Stimulated activated CD4-positive, alpha-beta T cell treated with anti-CD3 and anti-CD28 coated beads, Interleukin-12 subunit alpha, Interleukin-12 subunit beta, amount 100 ng/mL, for 4 hours (primary cell): Measurements from ENCODE around the gene CCDC6.
"Not testable (repeated sequence)": the region's sequence is repeated elsewhere in the genome, so short reads cannot be mapped to it uniquely, and the experiment has no call there.

ENCODE experiments used
- DNase-seq: peaks from one replicate; pipeline ENCODE4 v3.0.0-alpha.2; 2020

Gene CCDC6

DNA sequence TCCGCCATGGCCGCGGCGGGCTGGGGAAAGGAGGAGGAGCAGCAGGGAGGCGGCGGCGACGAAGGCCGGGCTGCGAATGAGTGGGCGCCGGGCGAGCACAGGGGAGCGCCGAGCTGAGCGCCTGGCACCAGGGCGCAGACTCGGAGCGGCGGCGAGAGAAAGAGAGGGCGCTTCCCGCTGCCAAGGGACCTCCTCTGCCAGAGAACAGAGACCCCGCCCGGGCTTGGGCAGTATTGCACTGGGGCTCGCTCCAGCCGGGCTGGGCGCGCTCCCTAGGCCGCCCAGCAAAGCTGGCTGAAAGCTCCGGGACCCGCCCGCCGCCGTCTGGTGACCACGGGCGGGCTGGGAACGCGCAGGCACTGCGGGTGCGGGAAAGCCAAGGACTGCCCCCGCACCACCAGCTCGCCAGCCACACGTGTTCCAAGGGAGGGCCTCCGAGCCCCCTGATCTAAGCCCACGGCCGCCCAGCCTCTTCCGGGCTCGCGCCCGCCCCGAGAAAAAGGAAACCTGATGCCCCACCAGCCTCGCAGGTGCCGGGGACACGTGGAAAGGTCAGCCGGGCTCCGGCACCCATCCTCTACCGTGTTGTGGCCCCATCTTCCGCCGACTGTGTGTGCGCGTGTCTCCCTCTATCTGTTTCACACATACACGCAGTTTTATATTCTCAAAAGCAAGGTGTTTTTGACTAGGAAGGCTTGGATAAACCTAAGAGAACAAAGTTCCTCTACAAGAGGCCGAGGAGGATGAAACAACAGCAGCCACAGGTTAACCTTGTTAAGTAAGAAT is at the start of gene CCDC6:
CCDC6 (minus strand) TSS at position 140 of the 786 bp plus-strand sequence; CDS start at position 8, 132 bp downstream.
- peak; percentile 91 for DNase-seq

DNA sequence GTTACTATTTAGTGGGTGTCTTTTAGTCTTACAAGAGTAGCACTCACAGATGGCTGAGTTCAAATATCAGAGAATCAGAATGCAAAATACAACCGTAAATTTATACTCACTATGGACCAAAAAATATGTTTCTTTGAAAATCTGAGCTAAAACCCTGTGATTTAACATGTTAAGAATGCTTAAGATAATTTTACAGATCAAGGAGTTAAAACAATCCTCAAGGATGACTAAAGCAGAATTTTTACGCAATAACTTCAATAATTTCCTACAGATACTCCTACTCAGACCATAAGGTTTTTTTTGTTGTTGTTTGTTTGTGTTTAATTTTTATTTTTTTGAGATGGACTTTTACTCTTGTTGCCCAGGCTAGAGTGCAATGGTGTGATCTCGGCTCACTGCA is 47.9 kb upstream of the CCDC6 start:
- DNase-seq: no peak

DNA sequence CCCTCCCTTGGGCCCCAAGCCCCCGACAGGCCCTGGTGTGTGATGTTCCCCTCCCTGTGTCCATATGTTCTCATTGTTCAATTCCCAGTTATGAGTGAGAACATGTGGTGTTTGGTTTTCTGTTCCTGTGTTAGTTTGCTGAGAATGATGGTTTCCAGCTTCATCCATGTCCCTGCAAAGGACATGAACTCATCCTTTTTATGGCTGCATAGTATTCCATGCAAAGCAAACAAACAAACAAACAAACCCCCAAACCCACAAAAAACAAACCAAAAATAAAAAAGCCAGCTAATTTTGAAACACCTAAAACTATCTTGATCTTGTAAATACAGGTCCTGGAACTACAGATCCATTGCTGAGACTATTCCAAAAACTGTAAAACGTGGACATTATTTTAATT is 47.4 kb upstream of the CCDC6 start:
- DNase-seq: not testable (repeated sequence)

DNA sequence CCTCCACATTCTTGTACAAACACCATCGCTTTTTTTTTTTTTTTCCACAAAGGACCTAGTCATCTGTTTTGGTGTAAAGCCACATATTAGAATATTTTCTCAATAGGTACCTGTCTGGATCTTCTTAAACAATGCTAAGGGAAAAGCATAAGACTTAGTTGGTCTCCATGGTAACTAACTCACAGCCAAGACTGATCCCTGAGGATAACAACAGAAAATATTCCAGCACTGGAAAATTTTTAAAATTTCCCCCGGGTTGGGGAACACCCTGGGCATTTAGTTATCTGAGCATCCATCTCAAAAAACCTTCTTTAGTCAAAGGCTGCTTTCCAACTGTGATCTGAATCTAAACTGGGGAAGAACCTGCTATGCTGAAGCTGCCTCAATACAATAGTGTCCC is 43.7 kb upstream of the CCDC6 start:
- no peak for DNase-seq

DNA sequence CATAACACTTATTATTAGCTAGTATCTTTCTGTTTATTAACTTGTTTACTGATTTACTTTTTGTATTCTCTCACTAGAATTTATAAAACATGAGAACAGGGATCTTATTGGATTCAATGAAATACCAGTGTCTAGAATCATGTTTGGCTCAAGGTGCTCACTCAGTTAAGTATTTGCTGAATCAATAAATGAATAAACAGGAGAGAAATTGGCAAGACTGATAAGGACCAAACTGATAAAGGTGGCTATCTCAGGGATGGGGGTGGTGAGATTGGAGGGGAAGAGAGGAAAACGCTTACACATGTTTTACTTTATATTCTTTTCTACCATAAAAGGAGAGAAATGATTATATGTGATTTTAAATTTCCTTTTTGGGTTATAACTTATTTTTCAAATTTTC is 43.3 kb upstream of the CCDC6 start:
- no peak for DNase-seq

DNA sequence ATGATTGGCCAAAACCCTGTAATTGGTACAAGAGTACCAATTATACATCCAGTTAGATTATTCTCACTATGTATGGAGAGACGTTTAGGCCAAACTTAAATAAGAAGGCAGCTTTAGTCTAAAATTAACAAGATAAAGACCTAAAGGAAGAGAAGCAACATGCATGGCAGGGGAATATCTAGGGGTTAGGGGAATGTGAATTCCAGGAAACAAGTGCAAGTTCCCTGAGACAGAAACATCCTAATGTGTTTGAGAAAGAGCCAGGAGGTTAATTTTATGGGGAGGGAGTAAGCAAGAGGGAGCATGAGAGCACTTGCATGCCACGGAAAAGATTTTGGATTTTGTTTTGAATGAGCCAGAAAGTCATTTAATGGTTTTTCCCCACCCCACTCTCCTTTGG is 39.6 kb upstream of the CCDC6 start:
- no peak for DNase-seq

DNA sequence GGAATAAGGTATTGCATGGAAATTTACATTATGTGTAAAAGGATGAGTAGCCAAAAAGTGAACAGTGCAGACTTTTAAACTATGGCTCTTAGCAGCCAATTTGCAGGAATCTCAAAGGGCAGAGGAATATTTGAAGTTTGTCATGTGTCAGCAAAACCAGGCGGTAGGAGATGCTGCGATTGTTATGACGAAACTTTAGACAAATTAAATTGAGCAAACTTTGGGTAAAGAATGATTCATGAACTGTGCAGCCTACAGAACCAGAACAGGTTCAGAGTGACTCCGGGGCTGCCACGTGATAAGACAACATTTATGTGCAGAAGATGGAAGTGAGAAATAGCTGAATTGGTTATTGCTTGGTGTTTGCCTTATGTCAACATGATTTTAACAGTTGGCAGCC is 39.2 kb upstream of the CCDC6 start:
- no peak for DNase-seq

DNA sequence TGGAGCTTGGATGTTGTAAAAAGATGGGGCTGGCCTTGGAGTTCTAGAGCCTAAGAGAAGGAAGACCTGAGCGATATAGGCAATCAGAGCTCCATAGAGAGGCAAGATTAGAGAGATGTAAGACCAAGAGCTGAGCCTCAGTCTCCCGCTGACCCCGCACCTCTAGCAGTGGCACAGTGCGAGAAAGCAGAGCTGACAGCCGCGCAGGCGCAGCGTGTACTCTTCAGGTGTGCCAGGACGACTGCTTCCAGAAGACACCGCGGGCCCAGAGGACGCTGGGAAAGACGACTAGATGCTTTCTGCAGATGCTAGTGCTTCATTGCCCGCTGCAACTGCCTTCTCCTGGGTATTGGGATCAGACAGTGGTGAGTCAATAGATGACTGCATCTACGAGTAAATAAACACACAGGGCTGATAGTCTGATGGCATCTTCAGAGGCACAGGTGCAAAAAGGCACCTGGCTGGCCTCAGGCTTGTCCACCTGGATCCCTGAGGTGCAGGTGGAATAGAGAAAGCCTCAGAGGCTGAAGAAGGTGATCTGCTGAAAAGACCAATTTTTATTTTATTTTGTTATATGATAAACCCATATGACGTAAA is 38.1 kb upstream of the CCDC6 start:
- DNase-seq: no peak

DNA sequence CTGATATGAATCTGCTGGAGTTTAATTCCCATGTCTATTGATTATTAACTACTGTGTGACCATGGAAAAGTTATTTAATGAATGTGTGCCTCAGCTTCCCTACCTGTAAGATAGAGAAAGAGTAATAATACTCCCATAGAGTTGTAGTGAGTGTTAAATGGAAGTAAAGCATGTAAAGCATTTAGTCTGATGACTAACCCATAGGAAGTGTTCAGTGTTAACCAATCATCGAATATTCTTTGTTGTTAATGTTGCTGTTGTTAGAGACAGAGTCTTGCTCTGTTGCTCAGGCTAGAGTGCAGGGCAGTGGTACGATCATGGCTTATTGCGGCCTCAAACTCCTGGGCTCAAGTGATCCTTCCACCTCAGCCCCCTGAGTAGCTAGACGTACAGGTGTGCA is 36.2 kb upstream of the CCDC6 start:
- DNase-seq: no peak

DNA sequence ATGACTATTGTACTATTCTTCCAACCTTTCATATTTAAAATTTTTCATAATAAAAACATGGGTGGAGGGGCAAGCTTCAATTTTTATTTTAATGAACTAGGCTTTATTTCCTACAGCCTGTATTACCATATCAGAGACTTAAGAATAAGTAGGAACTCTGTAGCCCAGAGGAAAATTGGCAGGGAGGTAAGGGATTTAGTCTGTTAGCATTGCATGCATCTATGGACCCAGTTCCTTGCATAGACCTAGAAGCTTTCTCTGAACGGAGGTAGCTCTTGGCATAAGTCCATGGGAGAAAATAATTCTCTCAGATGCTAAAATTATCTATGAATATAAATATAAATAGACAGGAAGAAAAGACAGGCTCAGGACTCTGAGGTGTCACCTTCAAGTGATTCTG is 31.4 kb upstream of the CCDC6 start:
- DNase-seq: no peak

DNA sequence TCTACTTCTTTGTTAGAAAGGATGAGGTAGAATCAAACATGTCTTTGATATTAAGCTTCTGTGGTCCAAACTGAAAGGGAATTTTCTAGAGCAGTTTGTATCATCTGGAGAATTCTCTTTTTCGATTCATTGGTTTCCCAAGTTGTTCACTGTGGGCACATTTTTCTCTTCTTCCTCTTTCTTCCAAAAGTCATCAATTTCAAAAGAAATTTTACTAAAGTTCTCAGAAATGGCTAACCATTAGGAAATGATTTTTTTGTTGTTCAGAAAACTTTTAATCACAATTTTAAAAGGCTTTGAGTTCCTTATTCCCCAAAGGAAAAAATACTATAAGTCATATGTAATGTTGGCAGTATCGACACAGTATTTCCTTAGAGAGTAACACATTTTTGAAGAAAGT is 28.3 kb upstream of the CCDC6 start:
- no peak for DNase-seq

DNA sequence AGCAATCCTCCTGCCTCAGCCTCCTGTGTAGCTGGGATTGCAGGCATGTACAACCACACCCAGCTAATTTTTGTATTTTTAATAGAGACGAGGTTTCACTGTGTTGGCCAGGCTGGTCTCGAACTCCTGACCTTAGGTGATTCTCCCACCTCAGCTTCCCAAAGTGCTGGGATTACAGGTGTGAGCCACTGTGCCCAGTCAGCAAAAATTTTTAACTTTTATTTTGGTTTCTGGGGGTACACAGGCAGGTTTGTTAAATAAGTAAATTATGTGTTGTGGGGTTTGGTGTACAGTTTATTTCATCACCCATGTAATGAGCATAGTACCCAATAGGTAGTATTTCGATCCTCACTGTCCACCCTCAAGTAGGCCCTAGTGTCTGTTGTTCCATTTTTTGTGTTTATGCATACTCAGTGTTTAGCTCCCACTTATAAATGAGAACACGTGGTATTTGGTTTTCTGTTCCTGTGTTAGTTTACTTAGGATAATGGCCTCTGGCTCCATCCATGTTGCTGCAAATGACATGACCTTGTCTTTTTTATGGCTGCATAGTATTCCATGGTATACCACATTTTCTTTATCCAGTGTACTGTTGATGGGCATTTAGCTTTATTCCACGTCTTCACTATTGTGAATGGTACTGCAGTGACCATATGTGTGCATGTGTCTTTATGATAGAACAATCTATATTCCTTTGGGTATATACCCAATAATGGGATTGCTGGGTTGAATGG is 24.6 kb upstream of the CCDC6 start:
- not testable (repeated sequence) for DNase-seq

DNA sequence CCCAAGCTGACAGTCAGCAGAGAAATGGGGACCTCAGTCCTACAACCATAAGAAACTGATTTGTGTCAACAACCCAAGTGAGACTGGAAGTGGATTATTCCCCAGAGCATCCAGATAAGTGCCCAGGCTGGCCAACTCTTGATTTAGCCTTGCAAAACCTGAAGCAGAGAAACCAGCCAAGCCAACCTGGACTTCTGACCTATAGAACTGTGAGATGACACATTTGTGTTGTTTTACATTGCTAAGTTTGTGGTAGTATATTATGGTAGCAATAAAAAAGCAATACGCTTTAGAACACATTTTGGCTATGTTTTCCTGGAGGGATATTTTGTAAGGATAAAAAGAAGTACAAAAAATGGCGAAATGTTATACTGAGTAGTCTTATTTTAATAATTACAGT is 19.7 kb upstream of the CCDC6 start:
- DNase-seq: no peak

DNA sequence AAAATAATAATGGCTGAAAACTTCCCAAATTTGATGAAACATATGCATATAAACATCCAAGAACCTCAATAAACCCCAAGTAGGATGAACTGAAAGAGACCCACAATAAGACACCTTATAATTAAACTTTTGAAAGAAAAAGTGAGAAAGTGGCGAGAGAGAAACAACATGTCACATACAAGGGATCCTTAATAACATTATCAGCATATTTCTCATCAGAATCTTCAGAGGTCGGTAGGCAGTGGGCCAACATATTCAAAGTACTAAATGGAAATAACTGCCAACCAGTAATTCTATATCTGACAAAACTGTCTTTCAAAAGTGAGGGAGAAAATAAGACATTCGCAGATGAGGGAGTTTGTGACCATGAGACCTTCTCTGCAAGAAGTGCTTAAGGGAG is 16.6 kb upstream of the CCDC6 start:
- no peak for DNase-seq

DNA sequence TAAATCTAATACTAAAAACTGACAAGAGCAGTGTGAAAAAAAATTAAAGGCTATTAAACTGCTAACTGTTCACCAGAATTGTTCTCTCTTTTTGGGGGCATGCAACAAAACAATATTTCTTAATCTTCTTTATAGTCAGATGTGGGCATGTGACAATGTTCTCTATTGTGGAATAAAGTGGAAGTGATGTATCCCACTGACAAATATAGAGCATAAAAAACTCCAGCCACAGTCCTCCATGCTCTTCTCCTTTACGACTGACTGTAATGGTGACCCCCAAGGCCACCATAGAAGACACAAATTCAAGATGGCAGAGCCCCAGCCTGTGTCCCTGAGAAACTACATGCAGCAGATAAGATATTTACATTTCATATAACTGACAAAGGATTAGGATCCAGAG is 11.6 kb upstream of the CCDC6 start:
- no peak for DNase-seq

DNA sequence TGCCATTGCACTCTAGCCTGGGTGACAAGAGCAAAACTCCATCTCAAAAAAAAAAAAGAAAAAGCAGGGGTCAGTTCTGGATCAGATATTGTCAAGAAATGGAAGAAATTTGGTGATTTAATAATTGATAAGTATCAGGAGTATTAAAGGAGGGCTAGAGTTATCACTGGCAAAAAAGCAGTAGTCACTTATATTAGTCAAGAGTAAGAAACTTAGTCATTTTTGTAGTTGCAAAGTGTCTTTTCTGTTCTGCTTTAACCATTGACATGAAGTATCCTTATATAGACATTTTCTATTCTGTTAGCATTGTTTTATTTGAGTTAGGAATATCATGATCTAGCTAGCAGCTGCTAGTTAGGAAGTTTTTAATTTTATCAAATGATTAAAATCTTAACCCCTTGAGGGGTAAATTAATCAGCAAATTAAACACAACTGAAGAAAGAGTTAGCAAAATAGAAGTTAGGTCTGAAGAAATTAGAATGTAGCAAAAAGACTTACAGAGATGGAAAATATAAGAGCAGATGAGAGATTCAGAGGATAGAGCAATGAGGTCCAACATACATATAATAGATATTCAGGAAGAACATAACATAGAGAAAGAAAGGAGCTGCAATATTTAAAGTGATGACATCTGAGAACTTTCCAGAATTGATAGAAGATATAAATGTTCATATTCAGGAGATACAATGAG is 7.3 kb upstream of the CCDC6 start:
- no peak for DNase-seq

DNA sequence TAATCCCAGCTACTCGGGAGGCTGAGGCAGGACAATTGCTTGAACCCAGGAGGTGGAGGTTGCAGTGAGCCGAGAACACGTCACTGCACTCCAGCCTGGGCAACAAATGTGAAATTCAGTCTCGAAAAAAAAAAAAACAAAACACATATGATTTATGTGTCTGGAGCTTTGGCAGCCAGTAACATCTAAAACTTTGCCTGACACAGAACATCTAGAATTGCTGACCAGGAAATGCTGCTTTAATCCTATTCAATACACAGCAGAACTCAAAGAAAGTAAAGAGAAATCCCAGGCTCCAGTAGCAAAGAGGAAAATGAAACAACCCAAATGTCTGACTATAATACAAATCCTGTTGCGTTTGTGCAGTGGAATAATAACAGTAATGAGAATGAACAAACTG is 4.5 kb upstream of the CCDC6 start:
- DNase-seq: no peak

DNA sequence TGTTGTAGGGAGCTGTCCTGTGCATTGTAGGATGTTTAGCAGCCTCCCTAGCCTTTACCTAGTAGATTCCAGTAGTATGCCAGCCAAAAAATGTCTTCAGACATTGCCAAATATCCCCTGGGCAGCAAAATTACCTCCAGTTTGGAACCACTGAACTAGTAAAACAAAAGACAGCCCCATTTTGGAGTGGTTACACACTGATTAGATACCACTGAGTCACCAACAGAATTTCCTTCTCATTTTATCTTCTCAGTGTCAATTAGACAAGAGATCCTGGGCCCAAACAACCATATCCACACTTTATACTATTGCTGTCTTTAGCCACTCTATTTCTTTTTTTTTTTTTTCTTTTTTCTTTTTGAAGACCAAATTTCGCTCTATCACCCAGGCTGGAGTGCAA is 3.5 kb upstream of the CCDC6 start:
- DNase-seq: no peak

DNA sequence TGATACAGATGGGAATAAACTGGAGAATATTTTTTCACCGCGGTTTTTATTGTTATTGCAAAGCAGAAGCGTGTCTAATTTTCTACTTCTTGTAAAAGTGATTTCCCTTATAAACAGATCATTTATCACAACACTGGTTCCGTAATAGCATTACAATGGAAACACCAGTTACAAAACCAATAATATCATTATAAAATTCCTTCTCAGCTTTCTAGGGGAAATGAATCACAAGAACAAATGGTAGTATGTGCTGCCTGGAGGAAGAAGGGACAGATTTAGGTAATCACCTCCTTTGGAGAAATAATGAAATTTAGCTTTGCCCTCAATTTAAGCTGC is 2.4 kb upstream of the CCDC6 start:
- DNase-seq: no peak

DNA sequence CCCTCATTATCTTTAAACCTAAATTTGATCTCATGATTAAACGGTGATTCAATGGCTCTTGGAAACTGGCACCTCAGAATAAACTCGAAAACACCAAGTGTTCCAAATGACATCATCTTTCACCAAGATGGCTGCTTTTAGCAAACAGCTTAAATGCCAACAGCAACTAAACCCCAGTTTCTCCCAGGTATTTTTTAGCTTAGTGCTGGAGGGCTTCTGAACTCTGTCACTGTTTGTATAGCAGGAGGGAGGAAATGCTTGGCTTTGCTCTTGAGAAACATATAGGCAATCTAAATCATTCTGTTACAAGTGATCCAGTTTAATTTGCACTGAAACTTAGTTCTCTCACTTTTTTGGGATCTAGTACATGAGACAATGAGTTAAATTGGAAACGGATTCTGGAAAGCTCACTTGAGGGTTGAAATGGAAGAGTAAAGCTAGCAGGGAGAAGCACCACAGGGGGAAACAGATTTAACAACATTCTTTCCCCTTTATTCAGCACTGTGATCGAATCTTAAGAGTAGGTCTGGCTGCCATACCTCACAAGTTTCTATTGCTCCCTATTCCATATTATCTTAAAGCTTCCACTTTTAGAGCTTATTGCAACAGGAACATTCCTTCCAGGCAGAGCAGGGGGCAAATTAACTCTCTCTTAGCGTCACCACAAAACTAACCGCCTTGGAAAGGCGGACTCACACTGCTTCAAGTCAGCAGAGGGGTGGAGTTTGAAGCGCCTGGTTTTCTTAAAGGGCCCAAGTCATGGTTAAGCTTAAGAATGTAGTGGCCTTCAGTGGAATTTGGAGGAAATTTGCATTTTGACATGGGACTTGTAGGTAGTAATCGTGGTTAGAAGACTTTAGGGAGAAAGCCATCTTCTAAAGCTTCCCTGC is 1.8 kb upstream of the CCDC6 start:
- peak; percentile 25 for DNase-seq

DNA sequence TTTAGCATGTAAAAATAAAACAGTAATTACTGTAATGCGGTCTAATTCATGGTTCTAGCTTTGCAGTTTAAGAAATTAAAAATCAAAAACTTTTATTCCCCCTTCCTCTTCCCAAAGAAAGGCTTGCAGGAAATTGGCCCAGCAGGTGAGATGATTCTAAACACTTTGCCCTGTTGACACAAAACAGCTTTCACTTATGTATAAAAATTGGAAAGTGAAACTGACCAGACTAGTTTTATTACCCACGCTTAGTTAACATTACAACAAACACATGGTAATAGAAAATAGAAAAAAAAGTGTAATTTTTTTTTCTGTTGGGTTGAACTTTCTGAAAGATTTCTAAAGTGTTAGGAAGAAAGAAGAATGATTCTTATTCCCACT is 1.2 kb upstream of the CCDC6 start:
- DNase-seq: no peak

DNA sequence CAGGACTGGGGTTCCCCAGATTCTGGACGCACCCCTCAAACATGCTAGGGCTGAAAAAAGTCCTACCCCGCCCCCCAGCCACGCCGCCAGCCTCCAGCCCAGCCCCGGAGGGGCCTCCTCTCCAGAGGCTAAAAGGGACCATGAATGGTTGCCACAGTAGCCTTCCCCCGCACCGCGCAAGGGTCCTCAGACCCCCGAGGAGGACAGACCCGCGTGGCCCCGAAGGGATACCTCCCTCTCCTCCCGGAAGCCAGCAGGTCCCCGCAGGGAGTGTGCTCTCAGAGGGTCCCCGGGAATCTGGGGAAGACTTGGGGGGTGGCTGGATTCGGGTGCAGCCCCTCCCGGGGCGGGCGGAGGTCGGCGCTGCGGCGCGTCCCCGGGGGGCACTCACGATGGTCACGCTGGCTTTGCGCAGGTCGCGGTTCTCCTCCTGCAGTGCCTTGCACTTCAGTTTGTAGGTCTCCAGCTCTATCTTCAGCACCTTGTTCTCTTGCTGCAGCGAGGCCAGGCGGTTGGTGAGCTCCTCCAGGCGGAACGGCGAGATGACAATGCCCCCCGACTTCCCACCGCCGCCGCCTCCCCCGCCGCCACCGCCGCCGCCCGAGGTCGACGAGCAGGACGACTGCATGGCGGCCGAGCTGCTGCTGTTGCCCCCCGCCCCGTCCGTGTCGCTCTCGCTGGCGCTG is 482 bp downstream of the CCDC6 start:
- peak; percentile 13 for DNase-seq
